Measurements from ENCODE around the gene ITGA2B. TPM values are rescaled to one million over a fixed set of nuclear protein-coding genes. Genes with fewer than 3 reads are reported as not detected.

The ITGA2B gene
- polyA plus RNA-seq, 1 donor (not counting 4 experiments of a cell fraction or from before 2014, with no cell fraction given), result not detected

DNA sequence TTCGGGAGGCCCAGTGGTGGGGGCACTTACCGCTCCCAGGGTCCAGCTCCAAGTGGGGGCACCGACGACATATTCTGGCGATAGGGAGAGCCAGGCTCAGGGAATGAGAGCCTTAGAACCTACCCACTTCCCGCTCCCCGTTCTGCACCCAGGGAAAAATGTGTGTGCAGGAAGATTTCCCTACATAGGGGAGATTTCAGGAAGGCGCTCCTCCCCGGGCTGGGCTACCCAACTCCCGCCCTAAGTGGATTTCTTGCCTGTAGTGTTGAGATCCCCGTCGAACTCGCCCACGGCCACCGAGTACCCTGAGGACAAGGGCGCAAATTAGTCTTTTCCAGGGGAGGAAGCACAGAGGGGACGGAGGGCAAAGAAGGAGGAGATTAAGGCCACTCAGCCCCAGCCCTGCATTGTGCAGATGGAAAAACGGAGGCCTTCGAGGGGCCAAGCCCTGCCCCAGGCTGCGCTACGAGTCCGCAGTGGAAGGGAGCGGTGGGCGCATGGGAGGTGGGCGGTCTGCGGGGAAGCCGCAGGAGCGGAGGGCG, 5.1 kb downstream of the ITGA2B start:
- Histone ChIP-seq H3K27ac (ENCODE audit: control insufficient read depth, insufficient read depth, low read length) (no peak overlapping the region), H3K27me3 (ENCODE audit: control insufficient read depth, extremely low read depth, insufficient read depth, low read length) (peaks cover 37% of the 10 kb centered on the region), H2AFZ (ENCODE audit: control insufficient read depth, low read length) (no peak overlapping the region), H3K4me2 (ENCODE audit: control insufficient read depth, extremely low read depth, insufficient read depth, low read depth, low read length) (no peak overlapping the region), H3K79me2 (ENCODE audit: control insufficient read depth, insufficient read depth, low read length) (no peaks in the 10 kb centered on the region), H4K20me1 (ENCODE audit: control insufficient read depth, extremely low read depth, insufficient read depth, low read length) (no peaks in the 10 kb centered on the region), H3K4me1 (ENCODE audit: control insufficient read depth, extremely low read depth, insufficient read depth, low read length) (peaks cover 9% of the 10 kb centered on the region), H3K9me1 (ENCODE audit: control insufficient read depth, extremely low read depth, insufficient read depth, low read length) (no peaks in the 10 kb centered on the region), H3K9ac (ENCODE audit: control insufficient read depth, extremely low read depth, insufficient read depth, low read length) (no peak overlapping the region), H3K9me3 (ENCODE audit: control insufficient read depth, low read depth, low read length) (no peaks in the 10 kb centered on the region), H3K4me3 (ENCODE audit: control insufficient read depth in 2 of 3, extremely low read depth in 1 of 3, insufficient read depth in 2 of 3, low read depth in 1 of 3, low read length in 3 of 3) (no peak overlapping the region), H3K36me3 (ENCODE audit: control insufficient read depth in 2 of 2, extremely low read depth in 1 of 2, insufficient read depth in 2 of 2, low read length in 2 of 2) (no peaks in the 10 kb centered on the region)
- TF ChIP-seq, protein P1, sequence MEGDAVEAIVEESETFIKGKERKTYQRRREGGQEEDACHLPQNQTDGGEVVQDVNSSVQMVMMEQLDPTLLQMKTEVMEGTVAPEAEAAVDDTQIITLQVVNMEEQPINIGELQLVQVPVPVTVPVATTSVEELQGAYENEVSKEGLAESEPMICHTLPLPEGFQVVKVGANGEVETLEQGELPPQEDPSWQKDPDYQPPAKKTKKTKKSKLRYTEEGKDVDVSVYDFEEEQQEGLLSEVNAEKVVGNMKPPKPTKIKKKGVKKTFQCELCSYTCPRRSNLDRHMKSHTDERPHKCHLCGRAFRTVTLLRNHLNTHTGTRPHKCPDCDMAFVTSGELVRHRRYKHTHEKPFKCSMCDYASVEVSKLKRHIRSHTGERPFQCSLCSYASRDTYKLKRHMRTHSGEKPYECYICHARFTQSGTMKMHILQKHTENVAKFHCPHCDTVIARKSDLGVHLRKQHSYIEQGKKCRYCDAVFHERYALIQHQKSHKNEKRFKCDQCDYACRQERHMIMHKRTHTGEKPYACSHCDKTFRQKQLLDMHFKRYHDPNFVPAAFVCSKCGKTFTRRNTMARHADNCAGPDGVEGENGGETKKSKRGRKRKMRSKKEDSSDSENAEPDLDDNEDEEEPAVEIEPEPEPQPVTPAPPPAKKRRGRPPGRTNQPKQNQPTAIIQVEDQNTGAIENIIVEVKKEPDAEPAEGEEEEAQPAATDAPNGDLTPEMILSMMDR (optimal IDR thresholded peaks at IDR 0.05 in 1 of 3, IDR thresholded peaks at IDR 0.05 in 1 of 3, conservative IDR thresholded peaks at IDR 0.05 in 1 of 3; ENCODE audit: extremely low read depth in 1 of 3, insufficient read depth in 2 of 3, low read length in 3 of 3), result no peak
- TF ChIP-seq EZH2 (IDR thresholded peaks at IDR 0.05; ENCODE audit: low read length), result no peak
- FAIRE-seq, result no peak
- dilution Hi-C loops (cut with MboI; ENCODE audit: extremely low pct_ligation_motif_present, low sequenced_read_pairs), result no loop called here
- no peak for DNase-seq (ENCODE audit: low read depth, low spot score)

DNA sequence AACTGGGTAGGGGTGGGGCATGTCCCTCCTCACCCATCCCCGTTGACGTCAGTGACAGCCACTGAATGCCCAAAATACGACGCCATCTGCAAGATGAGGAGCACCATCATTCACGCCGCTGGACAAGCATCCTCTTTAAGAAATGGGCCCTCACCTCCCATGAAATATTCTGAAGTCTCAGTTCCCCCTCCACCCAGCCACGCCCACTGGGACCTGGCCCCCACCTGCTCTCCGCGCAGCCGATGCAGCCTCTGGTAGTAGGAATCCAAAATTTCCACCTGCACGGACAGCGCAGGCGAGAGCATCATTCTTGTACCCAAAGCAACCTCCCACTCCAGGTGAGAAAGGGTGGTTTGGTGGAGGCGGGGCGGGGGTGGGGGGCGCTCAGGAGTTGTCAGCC, 5.6 kb downstream of the ITGA2B start:
- no peak overlapping the region for H3K4me3 ChIP-seq (ENCODE audit: control insufficient read depth in 2 of 3, extremely low read depth in 1 of 3, insufficient read depth in 2 of 3, low read depth in 1 of 3, low read length in 3 of 3)
- H3K9me1 ChIP-seq (ENCODE audit: control insufficient read depth, extremely low read depth, insufficient read depth, low read length), result no peaks in the 10 kb centered on the region
- no peak overlapping the region for H3K9ac ChIP-seq (ENCODE audit: control insufficient read depth, extremely low read depth, insufficient read depth, low read length)
- no peak for TF ChIP-seq EZH2 (IDR thresholded peaks at IDR 0.05; ENCODE audit: low read length)
- TF ChIP-seq, protein P1 (optimal IDR thresholded peaks at IDR 0.05 in 1 of 3, IDR thresholded peaks at IDR 0.05 in 1 of 3, conservative IDR thresholded peaks at IDR 0.05 in 1 of 3; ENCODE audit: extremely low read depth in 1 of 3, insufficient read depth in 2 of 3, low read length in 3 of 3), result no peak
- peaks cover 37% of the 10 kb centered on the region for H3K27me3 ChIP-seq (ENCODE audit: control insufficient read depth, extremely low read depth, insufficient read depth, low read length)
- no peaks in the 10 kb centered on the region for H4K20me1 ChIP-seq (ENCODE audit: control insufficient read depth, extremely low read depth, insufficient read depth, low read length)
- no peak overlapping the region for H3K4me2 ChIP-seq (ENCODE audit: control insufficient read depth, extremely low read depth, insufficient read depth, low read depth, low read length)
- dilution Hi-C loops (cut with MboI; ENCODE audit: extremely low pct_ligation_motif_present, low sequenced_read_pairs), result no loop called here
- DNase-seq (ENCODE audit: low read depth, low spot score) (no peak), FAIRE-seq (no peak)
- no peaks in the 10 kb centered on the region for H3K36me3 ChIP-seq (ENCODE audit: control insufficient read depth in 2 of 2, extremely low read depth in 1 of 2, insufficient read depth in 2 of 2, low read length in 2 of 2)
- H3K79me2 ChIP-seq (ENCODE audit: control insufficient read depth, insufficient read depth, low read length), result no peaks in the 10 kb centered on the region
- H3K27ac ChIP-seq (ENCODE audit: control insufficient read depth, insufficient read depth, low read length), result no peak overlapping the region
- peaks cover 9% of the 10 kb centered on the region for H3K4me1 ChIP-seq (ENCODE audit: control insufficient read depth, extremely low read depth, insufficient read depth, low read length)
- H3K9me3 ChIP-seq (ENCODE audit: control insufficient read depth, low read depth, low read length), result no peaks in the 10 kb centered on the region
- H2AFZ ChIP-seq (ENCODE audit: control insufficient read depth, low read length), result no peak overlapping the region
